Parathyroid adenoma (tissue), 2 donors: Measurements from ENCODE around the gene PIK3R6.
"Not testable (repeated sequence)": the region's sequence is repeated elsewhere in the genome, so short reads cannot be mapped to it uniquely, and the experiment has no call there.

ENCODE experiments used
- H2AFZ ChIP-seq: fragments of 300-600 bp; sonication (generic); one replicate; pipeline ENCODE4 v1.7.0; 2017; ENCODE audit warnings: antibody characterized with exemption, mild to moderate bottlenecking
- H3K27ac ChIP-seq: fragments of 300-600 bp; sonication (generic); one replicate; pipeline ENCODE4 v1.7.0; 2017
- H3K27me3 ChIP-seq: fragments of 300-600 bp; sonication (generic); one replicate; pipeline ENCODE4 v1.7.0; 2017; ENCODE audit warnings: low read length; ENCODE audit not compliant: control insufficient read depth, insufficient read depth
- H3K36me3 ChIP-seq: fragments of 300-600 bp; sonication (generic); one replicate; pipeline ENCODE4 v1.7.0; 2017; ENCODE audit warnings: low read length; ENCODE audit not compliant: control insufficient read depth, insufficient read depth
- H3K4me1 ChIP-seq: fragments of 300-600 bp; sonication (generic); one replicate; pipeline ENCODE4 v1.7.0; 2017; ENCODE audit warnings: control low read depth
- H3K4me2 ChIP-seq: fragments of 300-600 bp; sonication (generic); one replicate; pipeline ENCODE4 v1.7.0; 2017; ENCODE audit warnings: low read length
- H3K4me3 ChIP-seq: fragments of 300-600 bp; sonication (generic); one replicate; pipeline ENCODE4 v1.7.0; 2017; ENCODE audit warnings: low read depth, low read length
- H3K79me2 ChIP-seq: fragments of 300-600 bp; sonication (generic); one replicate; pipeline ENCODE4 v1.7.0; 2017; ENCODE audit warnings: control low read depth
- H3K9ac ChIP-seq: fragments of 300-600 bp; sonication (generic); one replicate; pipeline ENCODE4 v1.7.0; 2017; ENCODE audit warnings: mild to moderate bottlenecking
- H3K9me3 ChIP-seq: fragments of 300-600 bp; sonication (generic); one replicate; pipeline ENCODE4 v1.7.0; 2017; ENCODE audit warnings: low read length; ENCODE audit not compliant: control insufficient read depth
- CTCF ChIP-seq: fragments of 300-600 bp; sonication (generic); IDR thresholded peaks from one replicate; pipeline ENCODE4 v1.7.0; 2017; ENCODE audit warnings: antibody characterized with exemption, mild to moderate bottlenecking
- donor health status: primary hyperparathyroidism.

The PIK3R6 gene

GRCh38 chr17:8887834-8888703 lies 20.6 kb upstream of the PIK3R6 start:
- Histone ChIP-seq H3K36me3 (no peaks in the 10 kb centered on the region), H3K9me3 (no peaks in the 10 kb centered on the region), H3K4me1 (no peaks in the 10 kb centered on the region), H3K4me2 (no peak overlapping the region), H2AFZ (no peak overlapping the region), H3K4me3 (no peak overlapping the region), H3K9ac (no peak overlapping the region), H3K27me3 (no peaks in the 10 kb centered on the region), H3K79me2 (no peaks in the 10 kb centered on the region), H3K27ac (no peak overlapping the region)
- peak; percentile 31 for TF ChIP-seq CTCF

GRCh38 chr17:8887301-8887700 lies 19.8 kb upstream of the PIK3R6 start:
- Histone ChIP-seq H3K27me3 (no peaks in the 10 kb centered on the region), H3K9ac (no peak overlapping the region), H2AFZ (no peak overlapping the region), H3K36me3 (no peaks in the 10 kb centered on the region), H3K9me3 (no peaks in the 10 kb centered on the region), H3K4me1 (no peaks in the 10 kb centered on the region), H3K4me3 (no peak overlapping the region), H3K4me2 (no peak overlapping the region), H3K79me2 (no peaks in the 10 kb centered on the region), H3K27ac (no peak overlapping the region)
- TF ChIP-seq CTCF: no peak

- no peak overlapping the region for H3K4me2 ChIP-seq
- H3K9ac ChIP-seq: no peak overlapping the region
- H3K27me3 ChIP-seq: no peaks in the 10 kb centered on the region
- no peak overlapping the region for H2AFZ ChIP-seq
- H3K27ac ChIP-seq: no peak overlapping the region
- no peak for TF ChIP-seq CTCF
- no peak overlapping the region for H3K4me3 ChIP-seq
- no peaks in the 10 kb centered on the region for H3K4me1 ChIP-seq
- no peaks in the 10 kb centered on the region for H3K36me3 ChIP-seq
- H3K79me2 ChIP-seq: no peaks in the 10 kb centered on the region
- H3K9me3 ChIP-seq: no peaks in the 10 kb centered on the region
These were observed 18.7 kb upstream of the PIK3R6 start for GRCh38 chr17:8885967-8886684.

- H3K9me3 ChIP-seq, H3K4me2 ChIP-seq, H3K4me3 ChIP-seq, H3K27ac ChIP-seq, H2AFZ ChIP-seq, H3K27me3 ChIP-seq, H3K9ac ChIP-seq, H3K79me2 ChIP-seq, H3K4me1 ChIP-seq, H3K36me3 ChIP-seq: not testable (repeated sequence)
These were observed 17.9 kb upstream of the PIK3R6 start for GRCh38 chr17:8885163-8885966.
